GM18909 (cell line): ENCODE data around the gene DHX8.
"Not testable (repeated sequence)": the region's sequence is repeated elsewhere in the genome, so short reads cannot be mapped to it uniquely, and the experiment has no call there.

ENCODE experiments used
- ATAC-seq: cut with Tn5 transposase; IDR thresholded peaks from one replicate; pipeline ENCODE4 v1.9.1; 2021; ENCODE audit warnings: mild to moderate bottlenecking; ENCODE audit not compliant: unreplicated experiment, poor library complexity

The DHX8 gene

DNA sequence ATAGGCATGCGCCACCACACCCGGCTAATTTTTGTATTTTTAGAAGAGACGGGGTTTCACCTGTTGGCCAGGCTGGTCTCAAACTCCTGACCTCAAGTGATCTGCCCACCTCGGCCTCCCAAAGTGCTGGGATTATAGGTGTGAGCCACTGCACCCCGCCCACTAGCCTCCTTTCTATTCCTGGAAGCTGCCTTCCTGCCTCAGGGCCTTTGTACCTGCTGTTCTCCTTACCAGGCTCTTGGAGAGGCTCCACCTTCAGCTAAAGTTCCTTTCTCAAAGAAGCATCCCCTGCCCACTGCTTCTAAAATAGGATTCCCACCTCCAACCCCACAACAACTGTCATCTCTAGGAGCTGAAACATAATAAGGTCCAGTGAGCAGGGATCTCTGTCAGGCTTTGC, 23.9 kb upstream of the DHX8 start:
- ATAC-seq: not testable (repeated sequence)

DNA sequence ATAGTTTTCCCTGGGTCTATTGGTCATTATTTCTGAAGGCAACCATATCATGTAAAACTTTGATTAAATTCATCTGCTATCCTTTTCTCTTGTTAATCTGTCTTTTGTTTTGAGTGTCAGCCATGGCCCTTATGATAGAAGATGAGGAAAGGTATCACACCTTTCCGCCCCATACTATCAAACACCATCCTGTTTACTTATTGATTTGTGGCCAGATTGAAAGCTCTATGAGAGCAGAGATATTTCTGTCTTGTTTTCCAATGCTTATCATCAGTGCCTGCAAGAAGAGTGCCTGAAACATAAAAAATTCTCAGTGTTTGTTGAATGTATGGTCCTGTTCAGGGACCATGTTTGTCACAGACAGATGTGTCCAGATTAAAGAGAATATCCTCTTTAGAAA, 22.6 kb upstream of the DHX8 start:
- ATAC-seq: no peak

DNA sequence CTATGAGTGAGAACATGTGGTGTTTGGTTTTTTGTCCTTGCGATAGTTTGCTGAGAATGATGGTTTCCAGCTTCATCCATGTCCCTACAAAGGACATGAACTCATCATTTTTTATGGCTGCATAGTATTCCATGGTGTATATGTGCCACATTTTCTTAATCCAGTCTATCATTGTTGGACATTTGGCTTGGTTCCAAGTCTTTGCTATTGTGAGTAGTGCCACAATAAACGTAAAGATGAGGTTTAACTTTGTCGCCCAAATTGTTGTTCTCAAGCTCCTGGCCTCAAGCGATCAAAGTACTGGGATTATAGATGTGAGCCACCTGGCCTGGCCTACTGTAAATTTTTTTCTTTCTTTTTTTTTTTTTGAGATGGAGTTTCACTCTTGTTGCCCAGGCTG, 21.2 kb upstream of the DHX8 start:
- ATAC-seq: not testable (repeated sequence)

DNA sequence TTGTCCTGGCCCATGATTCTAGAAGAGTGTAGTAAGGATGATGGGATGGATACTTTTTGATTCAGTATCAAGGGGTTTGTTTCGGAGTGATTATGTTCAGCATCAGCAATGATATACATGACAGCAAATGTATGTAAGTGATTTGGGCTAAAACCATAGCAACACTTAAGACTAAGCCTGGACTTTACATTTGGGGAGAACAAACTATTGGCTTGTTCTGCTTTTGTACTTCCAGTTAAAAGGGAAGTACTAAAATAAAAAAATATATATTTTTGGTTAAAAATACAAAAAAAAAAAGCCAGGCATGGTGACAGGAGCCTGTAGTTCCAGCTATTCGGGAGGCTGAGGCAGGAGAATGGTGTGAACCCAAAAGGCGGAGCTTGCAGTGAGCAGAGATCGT, 20.5 kb upstream of the DHX8 start:
- ATAC-seq: no peak

DNA sequence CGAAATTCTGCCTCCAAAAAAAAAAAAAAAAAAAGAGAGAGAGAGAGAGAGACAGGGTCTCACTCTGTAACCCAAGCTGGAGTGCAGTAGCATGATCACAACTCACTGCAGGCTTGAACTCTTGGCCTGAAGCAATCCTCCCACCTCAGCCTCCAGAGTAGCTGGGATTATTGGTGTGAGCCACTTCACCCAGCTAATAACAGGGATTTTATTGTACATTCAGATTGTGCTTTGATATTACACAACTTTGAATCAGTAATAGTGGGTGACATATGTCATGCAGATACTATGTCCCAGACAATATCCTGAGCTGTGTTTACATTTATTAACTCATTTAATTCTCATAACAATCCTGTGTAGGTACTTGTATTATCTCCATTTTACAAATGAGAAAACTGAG, 19.7 kb upstream of the DHX8 start:
- ATAC-seq: no peak

DNA sequence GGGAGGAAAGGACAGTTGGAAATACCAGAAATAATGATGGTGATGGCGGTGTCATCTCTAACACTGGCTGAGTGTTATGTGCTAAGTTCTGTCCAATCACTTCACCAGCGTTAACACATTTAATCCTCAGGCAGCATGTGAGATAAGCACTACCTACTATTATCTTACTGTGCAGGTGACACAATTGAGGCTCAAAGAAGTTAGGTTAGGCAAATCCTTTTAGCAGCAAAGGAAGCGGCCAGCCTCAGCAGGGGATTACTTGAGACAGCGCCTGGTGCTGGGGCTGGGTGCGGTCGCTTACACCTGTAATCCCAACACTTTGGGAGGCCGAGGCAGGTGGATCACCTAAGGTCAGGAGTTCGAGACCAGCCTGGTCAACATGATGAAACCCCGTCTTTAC, 18.7 kb upstream of the DHX8 start:
- ATAC-seq: no peak

DNA sequence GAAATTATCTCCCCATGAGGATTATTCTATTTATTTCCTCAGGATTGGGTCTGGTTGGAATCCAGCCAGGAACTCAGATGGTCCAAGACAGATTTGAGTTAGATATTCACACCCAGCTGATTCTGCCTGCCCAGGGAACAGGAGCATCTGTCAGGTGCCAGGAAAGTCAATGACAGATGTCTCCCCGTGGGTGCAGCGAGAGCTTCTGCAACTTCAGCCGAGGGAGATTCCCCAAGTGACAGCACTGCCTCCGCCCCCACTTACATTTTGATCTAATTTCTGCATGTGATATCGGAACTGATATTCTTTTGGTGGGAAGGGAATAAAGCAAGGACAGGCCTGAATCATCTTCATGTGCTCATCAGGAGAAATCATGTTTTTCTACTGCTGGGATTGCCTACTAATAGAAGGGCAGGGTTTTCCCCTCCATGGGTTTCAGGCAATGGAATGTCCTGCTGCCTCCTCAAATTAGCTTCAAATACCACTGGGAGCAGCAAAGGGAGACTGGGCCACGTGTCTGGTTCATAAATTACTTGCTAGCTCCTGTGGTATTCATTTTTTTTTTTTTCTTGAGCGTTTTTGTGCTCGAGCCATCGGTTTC, 15.7 kb upstream of the DHX8 start:
- ATAC-seq: no peak

DNA sequence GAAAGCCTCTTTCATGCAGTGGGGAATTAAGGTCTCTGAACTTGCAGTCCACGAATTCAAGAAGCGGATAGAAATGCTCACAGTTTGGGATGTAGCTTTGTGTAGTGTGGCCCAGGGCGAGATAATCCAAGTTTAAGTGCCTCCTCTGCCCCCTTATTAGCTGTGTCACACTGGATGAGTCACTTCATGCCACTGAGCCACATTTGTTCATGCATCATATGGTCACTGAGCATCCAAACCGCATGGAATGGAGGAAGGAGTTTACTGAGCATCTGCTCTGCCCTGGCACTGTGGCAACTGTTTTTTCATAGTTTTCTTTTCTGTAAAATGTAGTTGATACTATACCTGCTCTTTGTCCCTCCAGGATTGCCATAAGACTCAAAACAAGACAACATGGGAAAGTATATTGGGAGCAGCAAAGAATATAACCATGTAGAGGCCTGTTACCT, 15.1 kb upstream of the DHX8 start:
- ATAC-seq: no peak

DNA sequence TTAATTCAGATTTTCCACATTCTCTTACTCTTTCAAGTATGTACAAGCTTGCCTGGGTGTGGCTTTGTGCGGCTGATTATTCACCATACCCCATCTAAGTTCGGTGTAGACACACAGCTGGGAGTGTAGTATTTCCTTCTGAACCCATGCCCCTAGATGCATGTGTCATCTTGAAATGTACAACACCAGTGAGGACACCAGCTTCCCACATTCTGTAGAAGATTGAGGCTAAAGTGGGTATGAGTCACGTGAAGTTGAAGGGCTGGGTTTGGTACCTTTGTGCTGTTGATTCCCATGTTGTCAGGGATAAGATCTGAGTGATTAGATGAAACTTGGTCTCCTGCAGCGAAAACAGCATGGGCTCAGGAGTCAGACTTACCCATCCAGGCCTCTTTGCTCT, 14.6 kb upstream of the DHX8 start:
- ATAC-seq: no peak

DNA sequence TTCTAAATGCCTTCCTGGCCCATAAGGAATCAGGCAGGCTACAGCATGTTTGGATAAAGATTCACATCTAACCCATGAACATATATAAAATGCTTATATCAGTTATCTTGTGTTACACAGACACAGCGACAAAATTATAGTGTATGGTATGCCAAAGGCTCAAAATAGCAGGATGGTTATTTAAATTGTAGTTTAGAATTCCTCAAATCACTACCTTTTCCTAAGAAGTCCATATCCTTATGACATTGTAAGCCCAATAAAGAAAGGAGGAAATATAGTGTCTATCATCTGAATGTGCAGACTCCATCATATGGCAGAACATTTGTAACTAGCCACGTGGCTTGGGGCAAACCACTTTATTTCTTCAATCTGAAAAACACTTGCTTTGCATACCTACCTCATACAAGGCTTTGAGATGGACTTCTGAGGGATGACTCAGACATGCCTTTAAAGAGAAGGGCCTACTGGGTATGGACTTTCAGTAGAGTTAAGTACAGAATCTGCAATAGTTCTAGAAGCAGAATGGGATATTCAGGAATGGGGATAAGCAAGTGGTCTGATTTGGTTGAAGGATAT, 12.1 kb upstream of the DHX8 start:
- ATAC-seq: no peak

DNA sequence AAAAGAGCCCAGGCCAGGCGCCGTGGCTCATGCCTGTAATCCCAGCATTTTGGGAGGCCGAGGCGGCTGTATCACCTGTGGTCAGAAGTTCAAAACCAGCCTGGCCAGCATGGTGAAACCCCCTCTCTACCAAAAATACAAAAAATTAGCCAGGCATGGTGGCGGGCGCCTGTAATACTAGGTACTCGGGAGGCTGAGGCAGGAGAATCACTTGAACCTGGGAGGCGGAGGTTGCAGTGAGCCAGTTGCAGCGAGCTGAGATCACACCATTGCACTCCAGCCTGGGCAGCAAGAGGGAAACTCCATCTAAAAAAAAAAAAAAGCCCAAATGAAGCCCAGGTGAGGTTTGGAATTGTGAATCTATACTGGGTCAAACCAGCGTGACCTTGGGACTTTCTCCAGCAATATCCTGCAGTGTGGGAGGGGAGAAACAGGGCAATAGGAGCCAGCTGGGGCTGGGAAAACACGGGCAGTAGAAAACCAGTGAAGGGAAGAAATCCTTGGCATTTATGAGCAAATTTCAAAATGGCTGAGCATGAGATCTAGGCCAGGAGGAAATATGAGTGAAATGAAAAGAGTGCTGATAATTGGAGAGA, 8.2 kb upstream of the DHX8 start:
- no peak for ATAC-seq

DNA sequence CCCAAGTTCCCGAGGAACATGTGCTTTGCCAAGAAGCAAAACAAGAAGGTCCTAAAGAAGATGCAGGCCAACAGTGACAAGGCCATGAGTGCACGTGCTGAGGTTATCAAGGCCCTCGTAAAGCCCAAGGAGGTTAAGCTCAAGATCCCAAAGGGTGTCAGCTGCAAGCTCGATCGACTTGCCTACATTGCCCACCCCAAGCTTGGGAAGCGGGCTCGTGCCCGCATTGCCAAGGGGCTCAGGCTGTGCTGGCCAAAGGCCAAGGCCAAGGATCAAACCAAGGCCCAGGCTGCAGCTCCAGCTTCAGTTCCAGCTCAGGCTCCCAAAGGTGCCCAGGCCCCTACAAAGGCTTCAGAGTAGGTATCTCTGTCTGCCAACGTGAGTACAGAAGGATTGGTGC, 7.5 kb upstream of the DHX8 start:
- not testable (repeated sequence) for ATAC-seq

DNA sequence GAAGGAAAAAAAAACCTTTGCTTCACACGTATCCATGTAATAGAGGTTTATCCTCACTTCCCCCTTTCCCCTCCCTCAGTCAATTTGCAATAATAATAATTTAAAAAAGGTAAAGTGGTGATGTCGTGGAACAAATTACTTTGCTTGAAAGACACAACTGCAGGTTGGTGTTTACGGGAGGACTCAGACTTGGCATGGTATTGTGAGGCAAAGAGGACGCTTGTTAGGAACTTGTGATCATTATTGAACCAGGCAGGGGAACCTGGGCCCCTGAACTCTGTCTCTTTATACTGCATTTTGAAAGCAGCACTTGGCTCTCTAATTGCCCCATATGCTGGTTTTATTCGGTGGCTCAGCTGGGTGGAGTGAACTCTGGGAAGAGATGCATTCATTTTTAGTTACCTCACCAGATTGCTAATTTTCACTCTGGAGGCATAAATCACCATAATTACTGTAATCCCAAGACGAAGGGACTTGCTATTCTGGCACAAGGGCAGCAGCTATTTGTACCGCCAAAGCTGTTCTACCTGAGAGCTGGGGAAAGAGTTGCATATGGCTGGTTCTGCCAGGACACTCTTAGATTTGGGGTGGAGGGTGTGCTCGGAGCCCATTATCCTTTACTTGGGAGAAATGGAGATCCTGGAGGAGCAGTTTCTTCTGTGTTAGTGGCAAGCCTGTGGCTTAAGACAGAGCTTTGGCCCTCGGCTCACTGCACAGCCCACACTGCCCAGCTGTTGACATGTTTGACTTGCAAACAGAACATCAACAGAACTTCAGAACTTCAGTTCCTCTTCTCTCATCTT, 5.7 kb upstream of the DHX8 start:
- no peak for ATAC-seq

DNA sequence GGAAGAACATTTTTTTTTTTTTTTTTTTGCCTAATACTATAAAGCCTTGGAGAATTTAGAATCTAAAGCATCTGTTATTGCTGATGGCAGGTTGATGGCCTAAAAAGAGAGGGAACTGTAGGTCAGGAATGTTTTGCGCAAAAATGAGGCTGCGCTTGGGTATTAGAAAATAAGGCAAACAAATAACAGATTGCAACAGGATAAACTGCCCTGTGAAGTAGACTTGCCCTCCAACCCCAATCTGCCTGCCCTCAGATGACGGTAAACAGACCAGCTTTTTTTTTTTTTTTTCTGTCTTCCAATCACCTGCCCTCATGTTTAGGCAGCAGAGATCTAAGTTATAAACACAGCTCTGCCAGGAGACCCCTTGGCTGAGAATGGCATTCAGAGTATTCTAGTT, 3.8 kb upstream of the DHX8 start:
- ATAC-seq: no peak

DNA sequence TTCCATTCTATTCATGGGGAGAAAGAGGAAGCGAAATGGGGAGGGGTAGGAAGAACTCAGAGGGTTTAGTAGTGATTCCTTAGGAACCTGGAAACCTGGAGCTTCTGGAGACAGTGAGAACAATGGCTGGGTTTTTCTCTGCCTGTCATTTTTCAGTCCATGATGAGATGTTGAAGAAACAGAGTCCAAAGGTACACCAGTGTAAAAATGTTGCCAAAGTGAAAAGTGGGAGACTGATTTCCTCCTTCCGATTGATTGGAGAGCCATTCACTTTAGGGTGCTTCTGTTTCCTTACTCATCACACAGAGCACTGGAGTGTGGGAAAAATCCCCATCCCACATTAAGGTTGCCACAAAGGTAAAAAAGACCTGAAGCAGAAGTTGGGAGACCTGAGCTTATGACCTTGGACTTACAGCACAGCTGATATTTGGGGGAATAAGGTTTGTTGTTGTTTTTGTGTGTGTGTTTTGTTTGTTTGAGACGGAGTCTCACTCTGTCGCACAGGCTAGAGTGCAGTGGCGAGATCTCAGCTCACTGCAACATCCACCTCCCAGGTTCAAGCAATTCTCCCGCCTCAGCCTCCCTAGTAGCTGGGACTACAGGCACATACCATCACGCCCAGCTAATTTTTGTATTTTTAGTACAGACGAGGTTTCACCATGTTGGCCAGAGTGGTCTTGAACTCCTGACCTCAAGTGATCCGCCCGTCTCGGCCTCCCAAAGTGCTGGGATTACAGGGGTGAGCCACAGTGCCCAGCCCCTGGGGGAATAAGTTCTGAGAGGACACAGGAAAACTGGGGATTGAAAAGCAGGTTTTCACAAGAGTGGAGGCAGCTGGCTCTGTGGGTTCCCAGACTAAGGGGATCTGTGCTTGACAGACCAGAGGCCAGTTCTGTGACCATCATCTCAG, 1.4 kb upstream of the DHX8 start:
- ATAC-seq: no peak

DNA sequence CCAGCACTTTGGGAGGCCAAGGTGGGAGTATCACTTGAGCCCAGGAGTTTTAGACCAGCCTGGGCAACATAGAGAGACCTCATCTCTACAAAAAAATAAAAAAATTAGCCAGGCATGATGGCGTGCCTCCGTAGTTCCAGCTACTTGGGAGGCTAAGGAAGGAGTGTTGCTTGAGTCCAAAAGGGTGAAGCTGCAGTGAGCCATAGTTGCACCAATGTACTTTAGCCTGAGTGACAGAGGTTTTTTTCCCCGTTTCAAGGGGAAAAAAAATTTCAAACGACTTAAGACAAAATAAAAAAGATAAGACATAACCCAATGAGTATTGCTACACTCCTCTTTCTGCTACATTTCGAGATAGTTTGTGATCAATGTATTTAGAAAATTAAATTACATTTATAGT, 6.8 kb downstream of the DHX8 start:
- no peak for ATAC-seq

DNA sequence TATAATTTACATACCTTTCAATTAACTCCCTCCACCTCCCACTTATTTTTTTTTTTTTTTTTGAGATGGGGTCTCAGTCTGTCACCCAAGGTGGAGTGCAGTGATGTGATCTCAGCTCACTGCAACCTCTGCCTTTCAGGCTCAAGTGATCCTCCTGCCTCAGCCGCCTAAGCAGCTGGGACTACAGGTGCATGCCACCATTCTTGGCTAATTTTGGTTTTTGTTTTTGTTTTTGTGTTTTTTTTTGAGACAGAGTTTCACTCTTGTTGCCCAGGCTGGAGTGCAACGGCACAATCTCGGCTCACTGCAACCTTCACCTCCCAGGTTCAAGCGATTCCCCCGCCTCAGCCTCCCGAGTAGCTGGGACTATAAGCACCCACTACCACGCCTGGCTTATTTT, 25.7 kb downstream of the DHX8 start:
- not testable (repeated sequence) for ATAC-seq

DNA sequence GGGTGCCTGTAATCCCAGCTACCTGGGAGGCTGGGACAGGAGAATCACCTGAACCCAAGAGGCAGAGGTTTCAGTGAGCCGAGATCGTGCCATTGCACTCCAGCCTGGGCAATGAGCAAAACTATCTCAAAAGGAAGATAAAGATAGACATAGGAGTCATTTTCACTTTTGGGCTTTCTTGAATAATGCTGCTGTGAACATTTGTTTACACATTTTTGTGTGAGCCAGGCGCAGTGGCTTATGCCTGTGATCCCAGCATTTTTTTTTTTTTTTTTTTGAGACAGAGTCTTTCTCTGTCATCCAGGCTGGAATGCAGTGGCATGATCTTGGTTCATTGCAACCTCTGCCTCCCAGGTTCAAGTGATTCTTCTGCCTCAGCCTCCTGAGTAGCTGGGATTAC, 27.4 kb downstream of the DHX8 start:
- not testable (repeated sequence) for ATAC-seq

DNA sequence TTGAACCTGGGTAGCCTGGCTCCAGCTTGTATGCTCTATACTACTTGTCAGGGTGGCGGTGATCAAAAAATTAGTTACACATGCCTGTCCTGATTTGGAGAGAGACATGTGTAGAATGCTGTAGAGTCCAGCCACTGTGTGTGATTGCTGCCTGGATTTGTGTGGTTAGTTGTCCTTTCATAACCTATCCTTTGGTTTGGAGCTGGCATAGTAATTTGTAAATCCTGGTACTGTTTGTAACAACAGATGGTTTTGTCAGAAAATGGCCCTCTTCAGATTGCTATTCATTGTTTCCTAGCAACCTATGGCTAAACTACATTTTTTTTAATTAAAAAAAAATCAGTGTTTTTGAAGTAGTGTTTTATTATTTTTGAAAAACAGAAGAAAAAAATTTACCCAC, 31.9 kb downstream of the DHX8 start:
- no peak for ATAC-seq

DNA sequence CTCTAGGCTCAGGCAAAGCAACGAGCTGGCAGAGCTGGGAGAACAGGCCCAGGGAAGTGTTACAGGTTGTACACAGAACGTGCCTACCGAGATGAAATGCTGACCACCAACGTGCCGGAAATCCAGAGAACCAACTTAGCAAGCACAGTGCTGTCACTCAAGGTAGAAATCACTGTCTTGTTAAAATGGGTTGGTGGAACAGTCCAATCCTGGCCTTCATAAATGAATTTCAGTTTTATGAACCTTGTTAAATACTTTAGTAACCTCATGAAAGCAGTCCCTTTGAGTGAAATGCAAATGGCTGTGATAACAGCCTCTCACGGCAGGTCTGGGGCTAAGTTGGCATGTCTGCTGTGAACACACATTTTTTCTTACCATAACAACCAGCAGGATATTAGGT, 33.4 kb downstream of the DHX8 start:
- no peak for ATAC-seq
